ENCODE data around the gene BCHE.

- TF ChIP-seq, protein P1, sequence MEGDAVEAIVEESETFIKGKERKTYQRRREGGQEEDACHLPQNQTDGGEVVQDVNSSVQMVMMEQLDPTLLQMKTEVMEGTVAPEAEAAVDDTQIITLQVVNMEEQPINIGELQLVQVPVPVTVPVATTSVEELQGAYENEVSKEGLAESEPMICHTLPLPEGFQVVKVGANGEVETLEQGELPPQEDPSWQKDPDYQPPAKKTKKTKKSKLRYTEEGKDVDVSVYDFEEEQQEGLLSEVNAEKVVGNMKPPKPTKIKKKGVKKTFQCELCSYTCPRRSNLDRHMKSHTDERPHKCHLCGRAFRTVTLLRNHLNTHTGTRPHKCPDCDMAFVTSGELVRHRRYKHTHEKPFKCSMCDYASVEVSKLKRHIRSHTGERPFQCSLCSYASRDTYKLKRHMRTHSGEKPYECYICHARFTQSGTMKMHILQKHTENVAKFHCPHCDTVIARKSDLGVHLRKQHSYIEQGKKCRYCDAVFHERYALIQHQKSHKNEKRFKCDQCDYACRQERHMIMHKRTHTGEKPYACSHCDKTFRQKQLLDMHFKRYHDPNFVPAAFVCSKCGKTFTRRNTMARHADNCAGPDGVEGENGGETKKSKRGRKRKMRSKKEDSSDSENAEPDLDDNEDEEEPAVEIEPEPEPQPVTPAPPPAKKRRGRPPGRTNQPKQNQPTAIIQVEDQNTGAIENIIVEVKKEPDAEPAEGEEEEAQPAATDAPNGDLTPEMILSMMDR (IDR thresholded peaks at IDR 0.05): no peak
- no peak for TF ChIP-seq POLR2A (IDR thresholded peaks at IDR 0.05)
- no peak for TF ChIP-seq POLR2AphosphoS5 (IDR thresholded peaks at IDR 0.05)
- no peak for TF ChIP-seq EP300 (IDR thresholded peaks at IDR 0.05)
Measured at GRCh38 chr3:165797551-165797950, 39.7 kb downstream of the BCHE start.
